ENCODE measurements around the gene CAPZA1.

DNA sequence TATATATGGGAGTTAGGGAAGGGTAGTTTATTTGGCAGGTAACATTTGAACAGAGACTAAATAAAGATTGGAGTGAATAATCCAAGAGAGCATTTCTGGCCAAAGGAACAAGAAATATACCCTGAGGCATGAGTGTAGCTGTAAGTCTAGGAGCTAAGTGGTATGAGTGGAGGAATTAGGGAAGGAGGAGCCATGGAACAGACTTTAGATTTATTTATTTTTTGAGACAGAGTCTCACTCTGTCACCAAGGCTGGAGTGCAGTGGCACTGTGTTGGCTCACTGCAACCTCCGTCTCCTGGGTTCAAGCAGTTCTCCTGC is 18.4 kb downstream of the CAPZA1 start:
- TF ChIP-seq CHD1 (IDR thresholded peaks at IDR 0.05; ENCODE audit: low read depth, low read length) (no peak), RAD21 (IDR thresholded peaks at IDR 0.05 in 1 of 2, conservative IDR thresholded peaks at IDR 0.05 in 1 of 2; ENCODE audit: low read depth in 2 of 2, low read length in 2 of 2) (no peak), EZH2 (IDR thresholded peaks at IDR 0.05; ENCODE audit: low read depth, low read length, severe bottlenecking) (no peak), NRF1 (IDR thresholded peaks at IDR 0.05; ENCODE audit: low read depth, low read length) (no peak)
- TF ChIP-seq, protein P1, sequence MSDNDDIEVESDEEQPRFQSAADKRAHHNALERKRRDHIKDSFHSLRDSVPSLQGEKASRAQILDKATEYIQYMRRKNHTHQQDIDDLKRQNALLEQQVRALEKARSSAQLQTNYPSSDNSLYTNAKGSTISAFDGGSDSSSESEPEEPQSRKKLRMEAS (IDR thresholded peaks at IDR 0.05) = no peak
- TF ChIP-seq, protein P2, sequence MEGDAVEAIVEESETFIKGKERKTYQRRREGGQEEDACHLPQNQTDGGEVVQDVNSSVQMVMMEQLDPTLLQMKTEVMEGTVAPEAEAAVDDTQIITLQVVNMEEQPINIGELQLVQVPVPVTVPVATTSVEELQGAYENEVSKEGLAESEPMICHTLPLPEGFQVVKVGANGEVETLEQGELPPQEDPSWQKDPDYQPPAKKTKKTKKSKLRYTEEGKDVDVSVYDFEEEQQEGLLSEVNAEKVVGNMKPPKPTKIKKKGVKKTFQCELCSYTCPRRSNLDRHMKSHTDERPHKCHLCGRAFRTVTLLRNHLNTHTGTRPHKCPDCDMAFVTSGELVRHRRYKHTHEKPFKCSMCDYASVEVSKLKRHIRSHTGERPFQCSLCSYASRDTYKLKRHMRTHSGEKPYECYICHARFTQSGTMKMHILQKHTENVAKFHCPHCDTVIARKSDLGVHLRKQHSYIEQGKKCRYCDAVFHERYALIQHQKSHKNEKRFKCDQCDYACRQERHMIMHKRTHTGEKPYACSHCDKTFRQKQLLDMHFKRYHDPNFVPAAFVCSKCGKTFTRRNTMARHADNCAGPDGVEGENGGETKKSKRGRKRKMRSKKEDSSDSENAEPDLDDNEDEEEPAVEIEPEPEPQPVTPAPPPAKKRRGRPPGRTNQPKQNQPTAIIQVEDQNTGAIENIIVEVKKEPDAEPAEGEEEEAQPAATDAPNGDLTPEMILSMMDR (IDR thresholded peaks at IDR 0.05; ENCODE audit: control extremely low read depth in 1 of 3, insufficient read depth in 1 of 3, low read depth in 1 of 3, low read length in 3 of 3) = no peak
